HepG2 (cell line): ENCODE results near the gene SLC4A11. TPM values are rescaled to one million over a fixed set of nuclear protein-coding genes. Genes with fewer than 3 reads are reported as not detected.

ENCODE experiments used
- CHD2 ChIP-seq: IDR thresholded peaks from 2 replicates; pipeline ENCODE4 v1.6.1; 2011; ENCODE audit warnings: low read depth, low read length, improper control_type of control experiment
- GPN1 ChIP-seq: sonication (generic); formaldehyde crosslinking; IDR thresholded peaks from 2 replicates; pipeline ENCODE4 v1.5.1; 2020; ENCODE audit warnings: missing genetic modification reagents, borderline replicate concordance
- GTF3A ChIP-seq: sonication (generic); formaldehyde crosslinking; conservative IDR thresholded peaks from 2 replicates; pipeline ENCODE4 v1.4.0; 2020; ENCODE audit warnings: mild to moderate bottlenecking, missing genetic modification reagents
- HDAC6 ChIP-seq: fragments of 200-600 bp; sonication (generic); IDR thresholded peaks from 2 replicates; pipeline ENCODE4 v1.7.0; 2017; ENCODE audit warnings: mild to moderate bottlenecking, antibody characterized with exemption, low read length, low read depth
- SRSF1 ChIP-seq: fragments of 200-400 bp; formaldehyde crosslinking; optimal IDR thresholded peaks from 2 replicates; pipeline ENCODE3; 2017; ENCODE audit warnings: mild to moderate bottlenecking, low read depth, low read length, moderate library complexity
- STAG1 ChIP-seq: sonication (generic); formaldehyde crosslinking; IDR thresholded peaks from 2 replicates; pipeline ENCODE4 v1.4.0; 2020; ENCODE audit warnings: missing genetic modification reagents
- ZBTB46 ChIP-seq: sonication (generic); formaldehyde crosslinking; IDR thresholded peaks from 2 replicates; pipeline ENCODE4 v1.4.0; 2020; ENCODE audit warnings: mild to moderate bottlenecking, missing genetic modification reagents, borderline replicate concordance
- ZMAT3 ChIP-seq: sonication (generic); formaldehyde crosslinking; conservative IDR thresholded peaks from 2 replicates; pipeline ENCODE4 v1.7.0; 2021; ENCODE audit warnings: missing genetic modification reagents
- ZNF276 ChIP-seq: sonication (generic); formaldehyde crosslinking; IDR thresholded peaks from 2 replicates; pipeline ENCODE4 v1.4.0; 2020; ENCODE audit warnings: mild to moderate bottlenecking, low read depth, missing genetic modification reagents
- ZNF337 ChIP-seq: sonication (generic); formaldehyde crosslinking; IDR thresholded peaks from 2 replicates; pipeline ENCODE4 v1.5.1; 2020; ENCODE audit warnings: missing genetic modification reagents, low read depth, mild to moderate bottlenecking, borderline replicate concordance
- ZNF468 ChIP-seq: sonication (generic); formaldehyde crosslinking; IDR thresholded peaks from 2 replicates; pipeline ENCODE4 v1.8.0; 2022; ENCODE audit warnings: mild to moderate bottlenecking, moderate library complexity, missing genetic modification reagents
- ZNF546 ChIP-seq: sonication (generic); formaldehyde crosslinking; conservative IDR thresholded peaks from 2 replicates; pipeline ENCODE4 v1.8.1; 2023; ENCODE audit warnings: mild to moderate bottlenecking, missing genetic modification reagents
- ZNF720 ChIP-seq: sonication (generic); formaldehyde crosslinking; IDR thresholded peaks from 2 replicates; pipeline ENCODE4 v1.4.0; 2020; ENCODE audit warnings: missing genetic modification reagents
- ZNF792 ChIP-seq: IDR thresholded peaks from 2 replicates; pipeline ENCODE4 v1.6.1; 2016
- ZNF839 ChIP-seq: sonication (generic); formaldehyde crosslinking; IDR thresholded peaks from 2 replicates; pipeline ENCODE4 v1.4.0; 2020; ENCODE audit warnings: missing genetic modification reagents, mild to moderate bottlenecking, borderline replicate concordance
- polyA plus RNA-seq, 8 experiments: library from polyadenylated mRNA; depleted of rRNA in 3 of 8; stranded (reverse) in 7 of 8; unstranded in 1 of 8; fragments of >200 nt; fragmentation: Illumina TruSeq in 4 of 8; extraction: Trizol in 4 of 8; gene quantifications; 2 replicates each; pipeline versions ENCODE4 v1.2.1 to v1.2.3, GENCODE V29; 2011 to 2016; ENCODE audit warnings: low read depth in 4 of 8, missing spikeins in 1 of 8, mixed read lengths in 1 of 8; ENCODE audit not compliant: insufficient read depth in 1 of 8
- total RNA-seq, 5 experiments: library from RNA; depleted of rRNA; stranded (reverse); fragments of >200 nt; fragmentation: Illumina TruSeq; extraction: Trizol; gene quantifications; 2 replicates each; pipeline ENCODE4 v1.2.3, GENCODE V29; 2016; ENCODE audit warnings: low read depth in 1 of 5

SLC4A11 gene
- total and polyA plus RNA-seq, 2 of the 13 experiments (the other 11 are each of a cell fraction or from before 2014, with no cell fraction given), result 3.9 to 27.0 TPM

GRCh38 chr20:3194617-3195280 lies 44.2 kb downstream of the SLC4A11 start (continued):
- TF ChIP-seq ZBTB46 (0 out of 2 replicates have a peak, but pooled peaks have one; percentile 60), SRSF1 (peak; percentile 39), ZNF276 (CRISPR knock-in tag) (peak; percentile 37; the same call in 1 of the 2 replicates), STAG1 (CRISPR knock-in tag) (no peak), GTF3A (no peak), ZNF337 (CRISPR knock-in tag) (no peak), ZNF720 (CRISPR knock-in tag) (no peak), ZMAT3 (CRISPR knock-in tag) (no peak), HDAC6 (no peak), CHD2 (no peak), ZNF468 (CRISPR knock-in tag) (no peak), ZNF546 (CRISPR knock-in tag) (no peak), GPN1 (CRISPR knock-in tag) (no peak), ZNF792 (CRISPR knock-in tag) (no peak), ZNF839 (CRISPR knock-in tag) (no peak)
